Endothelial cell of umbilical vein (primary cell): ENCODE results near the gene SIM2. TPM values are rescaled to one million over a fixed set of nuclear protein-coding genes. Genes with fewer than 3 reads are reported as not detected.

Source experiments
- BruUV-seq: library from RNA; stranded (reverse); fragments of 400-500 nt; replicated peaks from 2 replicates; lab custom pipeline; 2021; lab: Mats Ljungman, UMichigan
- CTCF ChIA-PET: fragments of 300-600, 350-600 bp; sonication (Branson Sonifier 250); formaldehyde crosslinking; loops from one replicate; lab custom pipeline; 2021; ENCODE audit warnings: antibody characterized with exemption, inconsistent platforms; lab: Charles Lee
- POLR2A ChIA-PET: fragments of 300-600, 350-600 bp; sonication (Branson Sonifier 250); formaldehyde crosslinking; loops from one replicate; lab custom pipeline; 2021; ENCODE audit warnings: antibody characterized with exemption, inconsistent platforms; lab: Charles Lee
- DNase-seq: peaks from one replicate; pipeline ENCODE4 v3.0.0-alpha.2; 2011; ENCODE audit warnings: low read depth, low spot score
- FAIRE-seq: peaks from 2 replicates; lab custom pipeline; 2011; peaks lifted over from hg19 to GRCh38; lab: Jason Lieb, UNC
- H2AFZ ChIP-seq: 2 replicates; pipeline ENCODE4 v1.6.0; 2012; ENCODE audit warnings: low read depth, low read length, control low read depth, inconsistent platforms
- H3K27ac ChIP-seq: 2 replicates; pipeline ENCODE4 v1.5.1; 2011; ENCODE audit warnings: low read depth, mild to moderate bottlenecking, control low read depth, low read length, moderate library complexity; ENCODE audit not compliant: insufficient read depth
- H3K27me3 ChIP-seq, 2 experiments: 2 replicates each; pipeline versions ENCODE4 v1.6.0 to v1.6.1; 2011; ENCODE audit warnings: low read length in 2 of 2, mixed read lengths in 1 of 2; ENCODE audit not compliant: control insufficient read depth in 2 of 2, insufficient read depth in 2 of 2
- H3K36me3 ChIP-seq, 2 experiments: 2 replicates in 1 of 2; 3 replicates in 1 of 2; pipeline ENCODE4 v1.5.1; 2011; ENCODE audit warnings: low read length in 2 of 2, mild to moderate bottlenecking in 1 of 2, moderate library complexity in 1 of 2; ENCODE audit not compliant: control insufficient read depth in 2 of 2, insufficient read depth in 2 of 2; ENCODE audit errors: extremely low read depth in 1 of 2
- H3K4me1 ChIP-seq: 3 replicates; pipeline ENCODE4 v1.5.1; 2011; ENCODE audit warnings: mild to moderate bottlenecking, low read length; ENCODE audit not compliant: control insufficient read depth, insufficient read depth; ENCODE audit errors: extremely low read depth
- H3K4me2 ChIP-seq: 2 replicates; pipeline ENCODE4 v1.6.1; 2011; ENCODE audit warnings: low read length, control low read depth, mixed read lengths; ENCODE audit not compliant: insufficient read depth
- H3K4me3 ChIP-seq, 3 experiments: fragments of 200-600 bp in 1 of 3; sonication (generic), shearing (Covaris generic) in 1 of 3; replicated peaks in 1 of 3; 2 replicates each; pipeline ENCODE4 v1.5.1; 2011 to 2016; ENCODE audit warnings: control low read depth in 3 of 3, low read length in 3 of 3, mild to moderate bottlenecking in 2 of 3, inconsistent platforms in 1 of 3, low read depth in 1 of 3, moderate library complexity in 1 of 3; ENCODE audit not compliant: insufficient read depth in 1 of 3
- H3K79me2 ChIP-seq: 2 replicates; pipeline ENCODE4 v1.6.0; 2012; ENCODE audit warnings: low read length, inconsistent platforms; ENCODE audit not compliant: control insufficient read depth, insufficient read depth
- H3K9ac ChIP-seq: replicated peaks from 2 replicates; pipeline ENCODE3; 2011; ENCODE audit warnings: low read length, control low read depth; ENCODE audit not compliant: insufficient read depth; ENCODE audit errors: extremely low read depth
- H3K9me1 ChIP-seq: replicated peaks from 3 replicates; pipeline ENCODE4 v1.6.0; 2011; ENCODE audit warnings: mild to moderate bottlenecking, low read length; ENCODE audit not compliant: control insufficient read depth, insufficient read depth; ENCODE audit errors: extremely low read depth
- H3K9me3 ChIP-seq: replicated peaks from 2 replicates; pipeline ENCODE4 v1.5.1; 2012; ENCODE audit warnings: low read length, inconsistent platforms; ENCODE audit not compliant: control insufficient read depth, insufficient read depth
- H4K20me1 ChIP-seq: replicated peaks from 2 replicates; pipeline ENCODE3; 2011; ENCODE audit warnings: mild to moderate bottlenecking, low read length; ENCODE audit not compliant: control insufficient read depth, insufficient read depth; ENCODE audit errors: extremely low read depth
- CTCF ChIP-seq, 2 donors: IDR thresholded peaks; 1 replicate in 1 of 2; 2 replicates in 1 of 2; pipeline ENCODE4 v1.5.1; 2011; ENCODE audit warnings: low read length in 2 of 2, mild to moderate bottlenecking in 2 of 2, moderate library complexity in 2 of 2, control low read depth in 1 of 2, inconsistent platforms in 1 of 2, low read depth in 1 of 2; ENCODE audit not compliant: insufficient read depth in 1 of 2; ENCODE audit errors: extremely low read depth in 1 of 2
- EZH2 ChIP-seq: IDR thresholded peaks from 2 replicates; pipeline ENCODE4 v1.6.1; 2012; ENCODE audit warnings: borderline replicate concordance, low read depth, mild to moderate bottlenecking, moderate library complexity, low read length, inconsistent platforms; ENCODE audit not compliant: severe bottlenecking
- FOS ChIP-seq: IDR thresholded peaks from 2 replicates; pipeline ENCODE4 v1.6.1; 2011; ENCODE audit warnings: mild to moderate bottlenecking, low read length, moderate library complexity, borderline replicate concordance; ENCODE audit not compliant: insufficient read depth
- GATA2 ChIP-seq: IDR thresholded peaks from 2 replicates; pipeline ENCODE4 v1.7.0; 2011; ENCODE audit warnings: low read depth, mild to moderate bottlenecking, moderate library complexity, mixed read lengths, low read length; ENCODE audit not compliant: insufficient read length, insufficient read depth
- JUN ChIP-seq: IDR thresholded peaks from 2 replicates; pipeline ENCODE4 v1.6.1; 2011; ENCODE audit warnings: borderline replicate concordance, low read depth; ENCODE audit not compliant: insufficient read length, insufficient read depth
- MYC ChIP-seq: IDR thresholded peaks from one replicate; pipeline ENCODE4 v1.6.1; 2011; ENCODE audit warnings: mild to moderate bottlenecking, low read depth, low read length
- POLR2A ChIP-seq: IDR thresholded peaks from 2 replicates; pipeline ENCODE4 v1.6.1; 2012; ENCODE audit warnings: low read depth, mild to moderate bottlenecking, control low read depth, low read length
- POLR2AphosphoS5 ChIP-seq: IDR thresholded peaks from 2 replicates; pipeline ENCODE4 v1.6.1; 2012; ENCODE audit warnings: low read depth, mild to moderate bottlenecking, control low read depth, low read length, moderate library complexity; ENCODE audit not compliant: insufficient read depth
- dilution Hi-C: fragments of 300-500 bp; cut with MboI; formaldehyde crosslinking; loops from one replicate; pipeline ENCODE4 v1.15.0; 2019; ENCODE audit warnings: low sequenced_read_pairs; ENCODE audit not compliant: extremely low pct_ligation_motif_present
- intact Hi-C: fragments of 100-400 bp; cut with micrococcal nuclease; formaldehyde crosslinking; loops from one replicate; pipeline ENCODE4 v1.10.0; 2022
- polyA plus RNA-seq, 4 experiments: library from polyadenylated mRNA; depleted of rRNA in 3 of 4; stranded (reverse) in 3 of 4; unstranded in 1 of 4; fragments of >200 nt; gene quantifications; 2 replicates each; pipeline versions ENCODE4 v1.2.1 to v1.2.3, GENCODE V29; 2011 to 2012; ENCODE audit warnings: missing spikeins in 1 of 4
- total RNA-seq: library from RNA; stranded (reverse); gene quantifications from 2 replicates; pipeline ENCODE4 v1.2.3, GENCODE V29; 2021
- TF ChIP-seq, protein P1 (sequence below): IDR thresholded peaks from 2 replicates; pipeline ENCODE4 v1.6.1; 2011; ENCODE audit not compliant: insufficient read depth, insufficient read length

Gene SIM2
- total and polyA plus RNA-seq, 2 donors (not counting 3 experiments of a cell fraction or from before 2014, with no cell fraction given), result not detected

- intact Hi-C loops, result no loop called here
- Histone ChIP-seq H2AFZ (no peak overlapping the region), H3K27me3 (no peaks in the 10 kb centered on the region), H3K9me3 (no peaks in the 10 kb centered on the region), H3K9ac (no peak overlapping the region), H3K9me1 (no peaks in the 10 kb centered on the region), H3K4me3 (no peak overlapping the region), H3K4me2 (no peak overlapping the region), H3K4me1 (peaks cover 6% of the 10 kb centered on the region), H3K36me3 (no peaks in the 10 kb centered on the region), H3K79me2 (no peaks in the 10 kb centered on the region), H4K20me1 (no peaks in the 10 kb centered on the region), H3K27ac (no peak overlapping the region)
- TF ChIP-seq, protein P1, sequence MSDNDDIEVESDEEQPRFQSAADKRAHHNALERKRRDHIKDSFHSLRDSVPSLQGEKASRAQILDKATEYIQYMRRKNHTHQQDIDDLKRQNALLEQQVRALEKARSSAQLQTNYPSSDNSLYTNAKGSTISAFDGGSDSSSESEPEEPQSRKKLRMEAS, result no peak
- no peak for TF ChIP-seq GATA2
- TF ChIP-seq MYC, result no peak
- TF ChIP-seq FOS, result no peak
- no peak for TF ChIP-seq EZH2
- TF ChIP-seq CTCF (IDR thresholded peaks at IDR 0.05; ENCODE audit: extremely low read depth in 1 of 2, insufficient read depth in 1 of 2, low read depth in 1 of 2, low read length in 2 of 2), result no peak
- TF ChIP-seq POLR2A, result no peak
- no peak for TF ChIP-seq POLR2AphosphoS5
- no peak for TF ChIP-seq JUN
- dilution Hi-C loops, result no loop called here
- ChIA-PET CTCF (interaction anchor here (1.7 kb wide), 1 partner anchor 138 kb away, joined by 6 read pairs; no protein-coding TSS in a partner anchor), POLR2A (no interaction called here)
- DNase-seq (no peak), FAIRE-seq (no peak)
- no TSS peak for BruUV-seq
These were observed 69.6 kb downstream of the SIM2 start for GRCh38 chr21:36768496-36768895.
